ENCODE data around the gene LAMP2.
A peak's percentile ranks its signal among the peaks of the same experiment; 100 is the strongest.

Gene LAMP2

GRCh38 chrX:120439921-120440320 is 29.2 kb downstream of the LAMP2 start:
- no peak for DNase-seq (ENCODE audit: low read depth)
- no peak for TF ChIP-seq CTCF (IDR thresholded peaks at IDR 0.05; ENCODE audit: low read length, missing control alignments)
- no peak overlapping the region for H3K4me3 ChIP-seq (replicated peaks; ENCODE audit: low read depth, low read length)

GRCh38 chrX:120429776-120430540 is 39.1 kb downstream of the LAMP2 start:
- DNase-seq (ENCODE audit: low read depth), result no peak
- no peak overlapping the region for H3K4me3 ChIP-seq (replicated peaks; ENCODE audit: low read depth, low read length)
- no peak for TF ChIP-seq CTCF (IDR thresholded peaks at IDR 0.05; ENCODE audit: low read length, missing control alignments)

- no peak overlapping the region for H3K4me3 ChIP-seq (replicated peaks; ENCODE audit: low read depth, low read length)
- TF ChIP-seq CTCF (IDR thresholded peaks at IDR 0.05; ENCODE audit: low read length, missing control alignments), result no peak
- peak; percentile 12 for DNase-seq (ENCODE audit: low read depth)
Measured at GRCh38 chrX:120428309-120428708, 40.8 kb downstream of the LAMP2 start.

GRCh38 chrX:120426599-120426998 is 42.5 kb downstream of the LAMP2 start:
- no peak overlapping the region for H3K4me3 ChIP-seq (replicated peaks; ENCODE audit: low read depth, low read length)
- DNase-seq (ENCODE audit: low read depth), result peak; percentile 12
- TF ChIP-seq CTCF (IDR thresholded peaks at IDR 0.05; ENCODE audit: low read length, missing control alignments), result no peak

- TF ChIP-seq CTCF (IDR thresholded peaks at IDR 0.05; ENCODE audit: low read length, missing control alignments), result no peak
- no peak for DNase-seq (ENCODE audit: low read depth)
- no peak overlapping the region for H3K4me3 ChIP-seq (replicated peaks; ENCODE audit: low read depth, low read length)
Measured at GRCh38 chrX:120419463-120419862, 49.6 kb downstream of the LAMP2 start.

GRCh38 chrX:120408168-120408567 is 60.9 kb downstream of the LAMP2 start:
- no peak overlapping the region for H3K4me3 ChIP-seq (replicated peaks; ENCODE audit: low read depth, low read length)
- TF ChIP-seq CTCF (IDR thresholded peaks at IDR 0.05; ENCODE audit: low read length, missing control alignments), result no peak
- DNase-seq (ENCODE audit: low read depth), result no peak

- no peak for TF ChIP-seq CTCF (IDR thresholded peaks at IDR 0.05; ENCODE audit: low read length, missing control alignments)
- no peak overlapping the region for H3K4me3 ChIP-seq (replicated peaks; ENCODE audit: low read depth, low read length)
- DNase-seq (ENCODE audit: low read depth), result no peak
Measured at GRCh38 chrX:120406638-120407037, 62.5 kb downstream of the LAMP2 start.

All from fibroblast of pulmonary artery (primary cell).